Uterus (tissue), 4 donors: Measurements from ENCODE around the gene EPS8L1. TPM values are rescaled to one million over a fixed set of nuclear protein-coding genes. Genes with fewer than 3 reads are reported as not detected.

Source experiments
- DNase-seq, 2 donors: peaks; one replicate each; pipeline ENCODE4 v3.0.0-alpha.2; 2019 to 2020
- H3K27ac ChIP-seq, 2 donors: fragments of 200-600 bp; sonication (generic); 1 replicate in 1 of 2; 2 replicates in 1 of 2; pipeline ENCODE4 v1.5.1; 2016 to 2018
- H3K27me3 ChIP-seq, 2 donors: fragments of 200-600 bp; sonication (generic); one replicate each; pipeline ENCODE4 v1.5.1; 2018 to 2019; ENCODE audit warnings: control low read depth in 1 of 2
- H3K36me3 ChIP-seq, 2 donors: fragments of 200-600 bp; sonication (generic); one replicate each; pipeline ENCODE4 v1.5.1; 2019; ENCODE audit warnings: control low read depth in 1 of 2
- H3K4me1 ChIP-seq, 2 donors: fragments of 200-600 bp; sonication (generic); one replicate each; pipeline ENCODE4 v1.5.1; 2018 to 2019; ENCODE audit warnings: control low read depth in 1 of 2
- H3K4me3 ChIP-seq, 2 donors: fragments of 200-600 bp; sonication (generic); 1 replicate in 1 of 2; 2 replicates in 1 of 2; pipeline ENCODE4 v1.5.1; 2018 to 2019; ENCODE audit warnings: mild to moderate bottlenecking in 1 of 2
- H3K9me3 ChIP-seq, 2 donors: fragments of 200-600 bp; sonication (generic); one replicate each; pipeline ENCODE4 v1.5.1; 2019; ENCODE audit warnings: control low read depth in 1 of 2
- POLR2A ChIP-seq, 2 donors: fragments of 450-650 bp; IDR thresholded peaks; one replicate each; pipeline ENCODE4 v1.6.1; 2016; ENCODE audit warnings: antibody characterized with exemption in 2 of 2, mild to moderate bottlenecking in 1 of 2, moderate library complexity in 1 of 2
- intact Hi-C: fragments of 100-400 bp; cut with DNase I; formaldehyde crosslinking; loops from one replicate; pipeline ENCODE4 v1.15.1; 2023; ENCODE audit warnings: low total_unique reads
- total RNA-seq, 4 donors: library from RNA; depleted of rRNA in 3 of 4; stranded (reverse); fragments of >200 nt in 3 of 4; gene quantifications; one replicate each; pipeline versions ENCODE4 v1.1.0 to v1.2.4, GENCODE V29; 2014 to 2023
- TF ChIP-seq, protein P1 (sequence below), 4 experiments: fragments of 200-600 bp in 2 of 4; fragments of 450-650 bp in 2 of 4; sonication (generic) in 2 of 4; IDR thresholded peaks; one replicate each; pipeline ENCODE4 v1.5.1; 2016 to 2019; ENCODE audit warnings: antibody characterized with exemption in 4 of 4, mild to moderate bottlenecking in 2 of 4, moderate library complexity in 1 of 4
- donor health status: DM: yes; HTN: yes; CAD: no.

EPS8L1 gene
- total RNA-seq, 4 donors from 2014 or later, result 4.2 to 22.4 (median 5.6) TPM; not detected in 1

DNA sequence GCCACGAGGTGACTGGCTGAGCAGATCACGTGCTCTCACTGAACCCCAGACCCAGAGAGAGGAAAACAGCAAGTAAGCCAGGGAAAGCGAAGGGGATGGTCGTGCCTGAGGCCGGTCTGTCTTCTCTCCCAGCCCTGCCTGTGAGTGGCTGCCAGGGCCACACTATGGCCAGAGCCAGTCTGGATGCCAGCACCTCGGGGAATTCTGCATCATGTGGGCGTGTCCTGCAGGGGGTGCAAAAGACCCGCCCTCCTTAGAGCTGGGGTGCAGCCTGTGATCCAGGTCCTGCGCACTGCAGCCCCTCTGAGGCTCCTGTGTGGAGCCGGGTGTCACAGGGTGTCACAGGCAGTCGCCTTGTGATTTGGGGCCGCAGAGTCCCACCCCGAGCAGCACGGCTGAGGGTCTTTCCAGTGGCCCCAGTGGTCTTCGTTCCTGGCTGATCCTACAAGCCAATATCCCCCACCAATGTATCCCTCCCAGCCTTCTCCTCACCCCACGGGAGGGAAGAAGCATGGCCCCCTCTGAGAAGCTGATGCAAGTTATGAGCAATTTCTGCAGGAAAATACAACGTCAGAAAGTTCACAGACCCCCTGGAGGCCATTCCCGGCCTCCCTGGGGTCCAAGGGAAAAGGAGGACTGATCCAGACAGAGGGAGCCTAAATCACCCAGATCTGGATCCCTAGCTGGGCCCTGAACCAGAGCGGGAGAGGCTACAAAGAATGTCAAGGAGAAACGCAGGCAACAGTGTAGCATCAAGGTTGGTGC, 34.0 kb downstream of the EPS8L1 start:
- H3K27ac ChIP-seq, result peak overlapping the region in 1 of 2 donors; percentile 100
- no peaks in the 10 kb centered on the region for H3K36me3 ChIP-seq
- intact Hi-C loops, result loop anchor here (10.0 kb wide), 1 partner anchor 535 kb away; the partner anchor contains the start of genes CCDC106, ZNF580 and ZNF581
- peaks cover 9 to 27% of the 10 kb centered on the region in 2 donors for H3K4me1 ChIP-seq
- DNase-seq, result peak in 1 of 2 donors; percentile 20
- TF ChIP-seq POLR2A (IDR thresholded peaks at IDR 0.05), result no peak
- TF ChIP-seq, protein P1, sequence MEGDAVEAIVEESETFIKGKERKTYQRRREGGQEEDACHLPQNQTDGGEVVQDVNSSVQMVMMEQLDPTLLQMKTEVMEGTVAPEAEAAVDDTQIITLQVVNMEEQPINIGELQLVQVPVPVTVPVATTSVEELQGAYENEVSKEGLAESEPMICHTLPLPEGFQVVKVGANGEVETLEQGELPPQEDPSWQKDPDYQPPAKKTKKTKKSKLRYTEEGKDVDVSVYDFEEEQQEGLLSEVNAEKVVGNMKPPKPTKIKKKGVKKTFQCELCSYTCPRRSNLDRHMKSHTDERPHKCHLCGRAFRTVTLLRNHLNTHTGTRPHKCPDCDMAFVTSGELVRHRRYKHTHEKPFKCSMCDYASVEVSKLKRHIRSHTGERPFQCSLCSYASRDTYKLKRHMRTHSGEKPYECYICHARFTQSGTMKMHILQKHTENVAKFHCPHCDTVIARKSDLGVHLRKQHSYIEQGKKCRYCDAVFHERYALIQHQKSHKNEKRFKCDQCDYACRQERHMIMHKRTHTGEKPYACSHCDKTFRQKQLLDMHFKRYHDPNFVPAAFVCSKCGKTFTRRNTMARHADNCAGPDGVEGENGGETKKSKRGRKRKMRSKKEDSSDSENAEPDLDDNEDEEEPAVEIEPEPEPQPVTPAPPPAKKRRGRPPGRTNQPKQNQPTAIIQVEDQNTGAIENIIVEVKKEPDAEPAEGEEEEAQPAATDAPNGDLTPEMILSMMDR (IDR thresholded peaks at IDR 0.05), result no peak
- no peaks in the 10 kb centered on the region for H3K9me3 ChIP-seq
- H3K27me3 ChIP-seq, result no peaks in the 10 kb centered on the region
- no peak overlapping the region for H3K4me3 ChIP-seq

DNA sequence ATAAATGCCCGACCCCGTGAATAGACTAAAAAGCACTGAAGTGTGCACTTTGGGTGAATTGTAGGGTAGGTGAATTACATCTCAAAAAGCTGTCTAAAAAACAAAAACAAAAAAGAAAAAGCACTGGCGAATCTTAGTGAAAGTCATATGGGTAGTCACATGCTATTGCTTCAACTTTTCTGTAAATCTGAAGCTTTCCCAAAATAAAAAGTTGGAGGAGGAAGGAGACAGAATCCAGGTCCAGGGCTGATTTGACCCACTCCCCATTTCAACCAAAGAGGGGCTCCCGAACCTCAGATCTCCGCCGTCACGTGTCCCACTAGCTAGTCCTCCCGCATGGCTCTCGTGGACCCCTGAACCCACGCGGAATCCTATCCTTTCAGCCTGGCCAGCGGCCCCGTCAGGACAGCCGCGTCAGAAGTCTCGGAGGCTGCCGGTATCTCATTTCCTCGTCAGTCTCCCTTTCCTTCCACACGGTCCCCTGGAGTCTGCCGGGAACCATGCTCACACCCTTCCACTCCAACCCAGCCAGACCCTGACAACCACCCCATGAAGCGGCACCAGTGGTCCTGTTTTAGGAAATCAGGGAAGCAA, 35.7 kb downstream of the EPS8L1 start:
- H3K27ac ChIP-seq, result peak overlapping the region; percentile 97 to 100
- no peaks in the 10 kb centered on the region for H3K9me3 ChIP-seq
- peaks cover 13 to 38% of the 10 kb centered on the region in 2 donors for H3K4me1 ChIP-seq
- TF ChIP-seq, protein P1 (IDR thresholded peaks at IDR 0.05), result no peak
- TF ChIP-seq POLR2A (IDR thresholded peaks at IDR 0.05), result peak; percentile 26 to 38
- intact Hi-C loops, result loop anchor here (10.0 kb wide), 1 partner anchor 533 kb away; the partner anchor contains the start of genes CCDC106, ZNF580 and ZNF581
- H3K36me3 ChIP-seq, result no peaks in the 10 kb centered on the region
- no peak overlapping the region for H3K4me3 ChIP-seq
- no peaks in the 10 kb centered on the region for H3K27me3 ChIP-seq
- peak in 1 of 2 donors; percentile 44 for DNase-seq

DNA sequence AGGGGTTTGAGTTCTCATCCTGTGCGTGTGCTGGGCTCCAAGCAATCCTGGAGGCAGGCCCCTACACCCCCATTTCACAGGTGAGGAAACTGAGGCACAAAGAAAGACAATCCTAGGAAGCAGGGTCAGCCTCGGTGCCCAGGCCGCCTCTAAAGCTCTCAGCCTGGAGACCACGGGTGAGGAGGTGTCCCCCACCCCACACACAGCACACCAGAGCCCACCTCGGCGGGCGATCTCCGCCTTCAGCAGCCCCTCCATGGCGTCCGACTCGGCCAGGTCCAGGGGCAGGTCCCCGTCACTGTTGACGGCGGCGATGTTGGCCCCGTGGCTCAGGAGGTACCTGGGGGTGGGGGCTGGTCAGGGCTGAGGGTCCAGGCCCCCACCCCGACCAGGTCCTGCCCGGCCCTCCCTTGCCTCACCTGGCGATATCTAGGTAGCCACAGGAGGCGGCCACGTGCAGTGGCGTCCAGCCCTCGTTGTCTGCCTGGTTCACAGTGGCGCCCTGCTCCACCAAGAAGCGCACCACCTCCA, 36.6 kb downstream of the EPS8L1 start:
- Histone ChIP-seq H3K4me1 (peaks cover 13 to 38% of the 10 kb centered on the region in 2 donors), H3K4me3 (no peak overlapping the region), H3K27ac (peak overlapping the region; percentile 97 to 100), H3K36me3 (no peaks in the 10 kb centered on the region), H3K9me3 (no peaks in the 10 kb centered on the region), H3K27me3 (no peaks in the 10 kb centered on the region)
- intact Hi-C loops, result loop anchor here (10.0 kb wide), 1 partner anchor 532 kb away; the partner anchor contains the start of genes CCDC106, ZNF580 and ZNF581
- no peak for DNase-seq
- TF ChIP-seq POLR2A (IDR thresholded peaks at IDR 0.05), result no peak
- TF ChIP-seq, protein P1 (IDR thresholded peaks at IDR 0.05), result no peak

DNA sequence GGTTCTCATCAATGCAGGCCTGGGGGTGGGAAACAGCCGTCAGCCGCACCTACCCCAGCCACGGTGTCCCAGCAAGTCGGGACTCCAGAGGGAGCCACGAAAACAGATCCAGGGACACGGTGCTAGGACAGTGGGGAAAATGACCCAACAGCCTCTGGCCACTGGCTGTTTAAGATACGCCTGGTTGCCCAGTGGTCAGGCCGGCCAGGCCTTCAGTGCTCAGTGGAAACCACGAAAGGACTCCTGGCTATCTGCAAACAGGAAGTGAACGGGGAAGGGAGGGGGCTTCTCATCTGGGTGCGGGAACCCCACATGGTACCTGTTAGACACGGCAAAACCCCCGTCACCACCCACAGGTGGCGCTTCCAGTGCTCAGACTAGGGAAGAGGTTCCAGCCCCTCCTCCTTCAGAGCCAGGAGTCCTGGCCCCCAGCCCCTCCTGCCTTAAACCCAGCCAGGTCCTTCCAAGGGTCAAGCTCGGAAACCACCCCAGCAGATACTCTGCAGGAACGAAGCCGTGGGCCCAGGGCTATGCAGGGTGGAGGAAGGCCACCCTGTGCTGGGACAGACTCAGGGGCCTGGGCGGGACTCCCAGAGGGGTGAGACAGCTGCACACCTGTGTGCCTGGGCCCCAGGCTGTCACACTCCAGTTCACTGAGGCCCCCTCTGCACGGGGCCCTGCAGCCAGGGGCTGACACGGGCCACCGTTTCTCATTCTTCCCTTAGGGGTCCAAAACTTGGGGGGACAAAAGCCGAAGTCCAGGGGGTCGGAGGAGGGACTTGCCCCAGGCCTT, 37.3 kb downstream of the EPS8L1 start:
- Histone ChIP-seq H3K4me1 (peaks cover 13 to 38% of the 10 kb centered on the region in 2 donors), H3K4me3 (peak overlapping the region; percentile 21 to 24), H3K27me3 (no peaks in the 10 kb centered on the region), H3K36me3 (no peaks in the 10 kb centered on the region), H3K9me3 (no peaks in the 10 kb centered on the region), H3K27ac (peak overlapping the region; percentile 97 to 100)
- no peak for TF ChIP-seq POLR2A (IDR thresholded peaks at IDR 0.05)
- peak; percentile 42 to 47 for DNase-seq
- intact Hi-C loops, result loop anchor here (10.0 kb wide), 1 partner anchor 532 kb away; the partner anchor contains the start of genes CCDC106, ZNF580 and ZNF581

DNA sequence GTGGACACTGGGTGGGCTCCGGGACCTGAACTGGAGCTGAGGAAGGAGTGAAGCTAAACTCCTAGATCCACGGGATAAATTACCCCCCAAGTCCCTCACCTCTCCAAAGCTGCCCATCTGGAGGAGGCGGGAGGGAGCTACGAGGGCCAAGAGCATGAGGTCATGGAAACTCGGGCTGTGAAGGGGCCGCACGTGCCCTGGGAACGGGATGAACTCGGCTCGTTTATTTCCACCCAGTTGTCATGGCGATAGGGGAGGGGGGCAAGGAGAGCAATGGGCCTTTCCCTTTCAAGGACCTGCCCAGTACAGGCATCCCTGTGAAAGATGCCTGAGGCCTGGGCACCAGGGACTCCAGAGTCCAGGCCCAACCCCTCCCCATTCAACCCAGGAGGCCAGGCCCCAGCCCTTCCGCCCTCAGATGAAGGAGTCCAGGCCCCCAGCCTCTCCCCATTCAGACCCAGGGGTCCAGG, 37.9 kb downstream of the EPS8L1 start:
- Histone ChIP-seq H3K4me1 (peaks cover 13 to 38% of the 10 kb centered on the region in 2 donors), H3K4me3 (peak overlapping the region; percentile 21 to 24)
- intact Hi-C loops, result loop anchor here (10.0 kb wide), 1 partner anchor 531 kb away; the partner anchor contains the start of genes CCDC106, ZNF580 and ZNF581

More for the DNA sequence above, 37.9 kb downstream of the EPS8L1 start:
- Histone ChIP-seq H3K36me3 (no peaks in the 10 kb centered on the region), H3K27ac (peak overlapping the region; percentile 97 to 100), H3K27me3 (no peaks in the 10 kb centered on the region), H3K9me3 (no peaks in the 10 kb centered on the region)
- peak; percentile 96 to 99 for DNase-seq
- peak; percentile 56 to 74 for TF ChIP-seq POLR2A (IDR thresholded peaks at IDR 0.05)
- TF ChIP-seq, protein P1 (IDR thresholded peaks at IDR 0.05), result peak in 1 of 4 experiments; percentile 21
